ENCODE measurements around the gene SOX18. TPM values are rescaled to one million over a fixed set of nuclear protein-coding genes. Genes with fewer than 3 reads are reported as not detected.

Gene SOX18
- total and polyA plus RNA-seq, 2 of the 13 experiments (the other 11 are each of a cell fraction or from before 2014, with no cell fraction given), result 1.6 to 1.9 TPM

- TF ChIP-seq, protein P1, sequence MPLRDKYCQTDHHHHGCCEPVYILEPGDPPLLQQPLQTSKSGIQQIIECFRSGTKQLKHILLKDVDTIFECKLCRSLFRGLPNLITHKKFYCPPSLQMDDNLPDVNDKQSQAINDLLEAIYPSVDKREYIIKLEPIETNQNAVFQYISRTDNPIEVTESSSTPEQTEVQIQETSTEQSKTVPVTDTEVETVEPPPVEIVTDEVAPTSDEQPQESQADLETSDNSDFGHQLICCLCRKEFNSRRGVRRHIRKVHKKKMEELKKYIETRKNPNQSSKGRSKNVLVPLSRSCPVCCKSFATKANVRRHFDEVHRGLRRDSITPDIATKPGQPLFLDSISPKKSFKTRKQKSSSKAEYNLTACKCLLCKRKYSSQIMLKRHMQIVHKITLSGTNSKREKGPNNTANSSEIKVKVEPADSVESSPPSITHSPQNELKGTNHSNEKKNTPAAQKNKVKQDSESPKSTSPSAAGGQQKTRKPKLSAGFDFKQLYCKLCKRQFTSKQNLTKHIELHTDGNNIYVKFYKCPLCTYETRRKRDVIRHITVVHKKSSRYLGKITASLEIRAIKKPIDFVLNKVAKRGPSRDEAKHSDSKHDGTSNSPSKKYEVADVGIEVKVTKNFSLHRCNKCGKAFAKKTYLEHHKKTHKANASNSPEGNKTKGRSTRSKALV (CRISPR knock-in tag; IDR thresholded peaks at IDR 0.05), result no peak
- TF ChIP-seq, protein P2, sequence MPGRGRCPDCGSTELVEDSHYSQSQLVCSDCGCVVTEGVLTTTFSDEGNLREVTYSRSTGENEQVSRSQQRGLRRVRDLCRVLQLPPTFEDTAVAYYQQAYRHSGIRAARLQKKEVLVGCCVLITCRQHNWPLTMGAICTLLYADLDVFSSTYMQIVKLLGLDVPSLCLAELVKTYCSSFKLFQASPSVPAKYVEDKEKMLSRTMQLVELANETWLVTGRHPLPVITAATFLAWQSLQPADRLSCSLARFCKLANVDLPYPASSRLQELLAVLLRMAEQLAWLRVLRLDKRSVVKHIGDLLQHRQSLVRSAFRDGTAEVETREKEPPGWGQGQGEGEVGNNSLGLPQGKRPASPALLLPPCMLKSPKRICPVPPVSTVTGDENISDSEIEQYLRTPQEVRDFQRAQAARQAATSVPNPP (CRISPR knock-in tag; IDR thresholded peaks at IDR 0.05), result no peak
- TF ChIP-seq ZFX (CRISPR knock-in tag; IDR thresholded peaks at IDR 0.05; ENCODE audit: low read depth) (no peak), STAT5B (CRISPR knock-in tag; IDR thresholded peaks at IDR 0.05) (0 out of 2 replicates have a peak, but pooled peaks have one; percentile 11), ZNF446 (CRISPR knock-in tag; IDR thresholded peaks at IDR 0.05) (no peak), REXO4 (CRISPR knock-in tag; IDR thresholded peaks at IDR 0.05; ENCODE audit: borderline replicate concordance) (no peak), NR2C2 (CRISPR knock-in tag; IDR thresholded peaks at IDR 0.05; ENCODE audit: borderline replicate concordance) (no peak), SOX13 (IDR thresholded peaks at IDR 0.05) (no peak), SOX13 (CRISPR knock-in tag; conservative IDR thresholded peaks at IDR 0.05 in 1 of 2, IDR thresholded peaks at IDR 0.05 in 1 of 2) (no peak), FOXO4 (CRISPR knock-in tag; conservative IDR thresholded peaks at IDR 0.05) (no peak), FOXP1 (IDR thresholded peaks at IDR 0.05) (no peak), FOXP1 (CRISPR knock-in tag; IDR thresholded peaks at IDR 0.05) (no peak), ZFP36L2 (CRISPR knock-in tag; IDR thresholded peaks at IDR 0.05) (no peak), ERF (CRISPR knock-in tag; IDR thresholded peaks at IDR 0.05) (no peak), ZNF674 (CRISPR knock-in tag; IDR thresholded peaks at IDR 0.05; ENCODE audit: low read depth) (no peak; the same call in 1 of the 2 replicates), KIAA2018 (CRISPR knock-in tag; IDR thresholded peaks at IDR 0.05; ENCODE audit: borderline replicate concordance) (no peak), PHF20 (CRISPR knock-in tag; IDR thresholded peaks at IDR 0.05) (0 out of 2 replicates have a peak, but pooled peaks have one; percentile 21)
Observed at GRCh38 chr20:64035066-64035932, 14.1 kb downstream of the SOX18 start (continued).

Measured in HepG2 (cell line).